HG03558 (cell line): Measurements from ENCODE around the gene SHB.

Experiments
- ATAC-seq: cut with Tn5 transposase; IDR thresholded peaks from one replicate; pipeline ENCODE4 v1.9.1; 2021; ENCODE audit warnings: moderate number of reproducible peaks; ENCODE audit not compliant: unreplicated experiment; ENCODE audit errors: extremely low read depth

The SHB gene

DNA sequence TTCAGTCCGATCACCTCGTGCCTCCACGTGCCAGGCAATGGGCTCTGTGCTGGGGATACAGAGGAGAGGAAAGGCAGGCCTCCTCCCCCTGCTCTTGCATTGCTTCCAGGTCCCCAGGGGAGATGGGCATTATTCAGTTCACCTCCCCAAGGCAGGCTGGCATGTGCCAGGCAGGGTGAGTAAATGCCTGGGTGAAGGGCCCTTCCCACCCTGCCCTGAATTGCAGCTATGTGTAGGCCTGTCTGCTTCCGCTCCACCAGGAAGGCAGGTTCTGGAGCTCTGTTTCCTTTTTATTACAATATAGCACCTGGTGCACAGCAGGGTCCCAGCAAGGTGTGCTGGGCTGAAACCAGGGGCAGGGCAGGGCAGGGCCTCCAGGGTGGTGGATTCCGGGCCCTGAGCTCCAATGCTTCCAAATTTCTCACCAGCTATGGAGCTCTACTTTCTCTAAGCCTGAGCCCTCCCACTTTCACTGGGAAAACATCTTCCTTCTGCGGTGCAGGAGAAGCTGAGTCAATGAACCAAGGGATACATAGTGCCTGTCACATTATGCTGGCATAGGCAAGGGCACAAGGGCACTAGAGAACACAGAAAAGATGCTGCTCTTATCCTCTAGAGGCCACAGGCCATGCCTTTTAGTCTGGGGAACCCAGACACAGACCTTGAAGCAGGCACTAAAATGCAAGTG lies 42.0 kb downstream of the SHB start:
- ATAC-seq = no peak

DNA sequence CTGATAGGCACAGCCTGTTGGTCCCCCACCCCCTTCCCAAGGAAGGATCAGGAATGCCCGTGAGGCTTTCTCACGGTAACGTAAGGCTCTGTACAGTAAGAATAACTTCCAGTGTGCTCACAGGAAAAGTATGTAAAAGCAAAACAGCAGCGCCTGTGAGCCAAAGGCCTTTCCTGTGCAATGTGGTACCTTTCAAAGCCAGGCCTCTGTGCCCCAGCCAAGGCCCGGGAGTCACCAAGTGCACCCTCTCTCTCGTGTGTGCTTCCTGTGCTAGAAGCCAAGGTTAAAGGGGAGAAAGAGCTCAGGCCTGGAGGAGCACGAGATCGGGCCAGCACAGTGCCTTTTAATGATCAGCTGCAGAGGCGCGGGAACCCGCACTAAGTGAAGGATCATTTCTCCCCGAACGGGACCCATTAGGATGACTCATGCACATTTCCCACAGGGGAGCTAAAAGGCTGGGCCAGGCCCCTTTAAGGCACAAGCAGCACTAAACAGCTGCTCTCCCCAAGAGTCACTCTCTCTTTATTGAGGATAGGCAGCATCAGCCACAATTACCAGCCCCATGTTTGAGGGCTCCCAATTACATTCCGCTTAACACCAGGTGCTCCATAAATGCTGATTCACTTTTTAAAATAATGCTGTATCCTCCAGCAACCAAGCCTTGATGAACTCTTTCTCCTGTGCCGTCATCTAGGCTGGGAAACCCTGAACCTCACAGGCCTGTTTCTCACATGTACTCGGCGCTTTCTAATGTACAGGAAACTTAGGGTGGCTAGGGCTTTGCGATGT lies 42.8 kb downstream of the SHB start:
- ATAC-seq = no peak

DNA sequence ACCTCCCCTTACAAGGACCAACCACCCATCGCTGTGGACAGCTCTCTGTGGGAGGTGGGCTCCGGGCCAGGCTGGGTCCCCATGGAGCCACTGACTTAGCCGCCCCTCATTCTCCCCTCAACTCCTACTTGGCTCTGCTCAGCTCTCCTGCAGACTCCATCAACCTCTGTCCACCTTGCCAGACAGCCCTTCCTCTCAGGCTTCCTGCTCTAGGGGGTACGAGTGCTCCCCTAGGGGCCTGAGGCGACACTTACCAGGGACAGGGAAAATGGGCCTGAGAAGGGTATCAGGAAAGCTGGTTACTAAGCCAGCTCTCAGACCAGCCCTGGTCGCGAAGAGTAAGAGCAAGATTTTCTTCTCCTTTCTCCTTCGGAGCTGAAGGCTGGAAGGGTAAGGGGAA lies 43.9 kb downstream of the SHB start:
- ATAC-seq = no peak

DNA sequence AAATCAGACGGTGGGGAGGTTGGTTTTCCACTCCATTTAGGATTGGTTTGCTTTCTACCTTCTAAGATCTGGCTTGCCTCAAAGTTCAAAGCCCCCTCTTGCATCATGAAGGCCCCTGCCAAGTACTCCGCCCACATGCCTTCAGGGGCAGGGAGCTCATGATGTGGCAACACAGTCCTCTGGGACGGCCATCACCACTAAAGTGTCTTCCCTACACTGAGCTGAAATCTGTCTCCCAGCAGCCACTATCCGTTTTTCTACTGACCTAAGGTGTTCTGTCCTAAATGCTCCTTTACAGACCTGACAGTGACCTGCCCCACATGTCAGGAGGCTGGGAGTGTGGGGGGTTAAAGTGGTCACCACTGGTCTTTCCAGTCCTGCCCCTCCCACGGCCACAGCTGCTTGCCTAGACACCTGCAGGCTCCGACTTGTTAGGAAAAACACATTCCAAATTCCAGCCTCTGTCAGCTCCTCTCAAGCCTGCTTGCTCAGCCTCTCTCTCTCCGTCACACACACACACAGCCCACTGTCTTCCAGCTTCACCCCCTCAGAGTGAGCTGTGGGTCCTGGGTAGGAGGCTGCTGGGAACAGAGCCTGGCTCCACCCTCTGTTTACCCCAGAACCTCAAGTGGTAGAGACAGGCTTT lies 44.9 kb downstream of the SHB start:
- no peak for ATAC-seq

DNA sequence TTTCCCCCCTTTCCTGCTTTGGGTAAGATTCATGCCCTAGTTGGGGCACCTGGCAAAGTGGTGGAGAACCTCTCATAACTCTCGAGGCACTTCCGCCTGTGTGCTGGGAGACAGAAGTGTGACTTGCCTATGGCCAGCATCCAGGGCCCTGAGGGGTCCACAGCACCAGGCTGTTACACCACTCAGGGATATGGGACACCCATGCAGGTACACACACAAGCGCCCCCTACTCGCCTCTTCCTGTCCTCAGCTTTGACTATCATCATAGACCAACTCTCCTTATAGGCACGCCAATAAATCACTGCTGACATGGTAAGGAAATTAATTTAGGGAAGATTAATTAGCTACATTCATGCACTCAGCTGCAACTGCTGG lies 45.4 kb downstream of the SHB start:
- ATAC-seq = no peak

DNA sequence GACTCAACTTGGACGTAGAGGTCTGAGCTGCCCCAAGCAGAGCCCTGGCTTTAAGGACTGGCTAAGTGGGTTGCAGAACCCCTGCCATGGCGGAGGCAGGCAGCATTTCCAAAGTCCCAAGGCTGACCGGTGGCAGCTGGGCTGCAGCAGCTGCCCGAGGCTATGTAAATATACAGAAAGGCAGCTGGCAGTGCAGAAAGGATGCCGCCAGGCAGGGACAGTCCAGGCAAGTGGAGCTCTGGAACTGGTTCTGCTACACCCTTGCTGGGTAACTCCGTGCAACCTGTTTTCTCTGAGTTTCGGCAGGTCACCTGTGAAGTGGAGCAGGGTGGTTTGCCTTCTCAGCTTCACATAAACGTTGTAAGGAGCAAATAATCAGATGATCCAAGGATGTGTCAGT lies 46.0 kb downstream of the SHB start:
- no peak for ATAC-seq

DNA sequence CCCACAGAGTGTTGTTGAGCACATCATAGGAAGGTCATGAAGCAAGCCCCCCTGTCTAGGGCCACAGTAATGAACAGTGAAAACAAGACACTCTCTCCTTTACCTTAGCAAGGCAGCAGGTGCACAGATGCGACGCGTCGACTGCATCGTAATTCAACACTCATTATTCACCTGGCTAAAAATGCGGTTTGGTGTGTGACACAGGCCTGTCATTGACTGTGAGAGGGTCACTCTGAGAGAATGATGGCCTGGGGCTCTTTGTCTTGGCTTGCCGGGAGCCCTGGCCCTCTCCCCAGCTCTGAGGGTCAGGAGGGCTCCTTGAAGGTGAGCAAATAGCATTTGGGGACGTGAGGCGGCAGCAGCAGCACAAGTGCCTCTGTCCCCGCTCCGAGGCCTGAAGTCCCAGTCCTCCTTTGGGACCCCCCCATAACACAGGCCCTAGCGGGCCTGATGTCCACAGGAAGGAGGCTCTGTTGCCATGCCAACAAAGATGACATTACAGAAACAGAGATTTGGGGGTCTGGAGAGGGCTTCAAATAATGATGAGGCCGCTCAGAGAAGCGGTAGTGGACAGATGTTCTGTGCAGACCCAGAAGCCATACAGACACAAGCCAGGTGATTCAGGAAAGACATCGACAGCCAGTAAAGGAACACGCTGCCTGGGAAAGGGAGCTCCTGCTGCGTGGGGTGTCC lies 46.7 kb downstream of the SHB start:
- ATAC-seq = no peak

DNA sequence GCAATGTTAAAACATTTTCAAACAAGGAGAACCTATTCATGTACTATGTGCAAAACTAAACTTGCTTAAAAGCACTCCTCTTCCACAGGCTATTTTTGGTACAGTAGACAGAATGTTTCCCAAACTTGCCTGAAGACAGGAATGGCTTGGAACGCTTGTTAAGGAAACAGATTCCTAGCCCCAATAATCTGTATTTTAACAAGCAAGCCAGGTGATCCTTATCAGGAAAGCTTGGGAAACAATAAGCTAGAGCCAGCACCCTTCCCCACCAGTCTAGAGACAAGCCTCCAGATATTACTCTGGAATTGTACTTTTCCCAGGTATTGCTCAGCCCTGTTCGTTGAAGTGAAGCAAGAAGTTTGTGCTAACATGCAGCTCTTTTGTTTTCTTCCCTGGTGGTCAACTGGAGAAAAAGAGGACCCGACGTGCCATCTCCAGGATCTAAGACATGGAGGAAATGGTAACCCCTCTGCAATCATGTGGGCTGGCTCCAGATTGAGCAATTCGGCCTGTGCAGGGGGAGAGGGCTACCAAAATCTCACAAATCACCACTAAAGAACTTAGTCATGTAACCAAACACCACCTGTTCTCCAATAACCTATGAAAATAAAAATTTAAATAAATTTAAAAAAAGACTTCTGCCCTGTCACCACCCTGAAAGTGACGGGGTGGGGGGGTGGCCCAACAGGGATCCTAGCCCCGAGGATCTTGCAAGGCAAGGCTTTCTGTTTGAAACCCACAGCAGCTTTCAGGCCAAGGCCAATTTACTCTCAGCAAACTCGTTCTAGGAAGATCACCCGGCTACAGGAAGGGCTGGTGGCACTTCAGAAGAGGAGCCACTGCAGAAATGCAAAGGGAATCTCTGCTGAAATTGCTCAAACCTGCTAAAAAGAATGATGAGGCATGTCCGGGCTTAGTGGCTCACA lies 48.6 kb downstream of the SHB start:
- ATAC-seq = no peak

DNA sequence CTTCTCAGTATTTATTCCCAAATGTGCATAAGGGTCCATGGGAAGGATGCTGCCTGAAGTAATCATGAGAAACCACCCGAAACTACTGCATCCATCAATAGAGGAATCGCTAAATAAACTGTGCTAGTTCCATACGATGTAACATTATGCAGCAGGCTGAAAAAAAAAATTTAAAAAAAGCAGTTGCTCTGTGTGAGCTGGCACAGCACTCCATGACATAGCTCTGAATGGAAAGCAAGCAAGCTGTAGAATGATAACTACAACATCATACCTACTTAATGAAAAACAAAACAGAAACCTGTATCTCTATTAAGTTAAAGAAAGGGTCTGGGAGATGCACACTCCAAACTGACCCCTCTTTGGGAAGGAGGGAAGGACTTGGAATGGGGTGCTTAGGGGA lies 49.3 kb downstream of the SHB start:
- no peak for ATAC-seq

DNA sequence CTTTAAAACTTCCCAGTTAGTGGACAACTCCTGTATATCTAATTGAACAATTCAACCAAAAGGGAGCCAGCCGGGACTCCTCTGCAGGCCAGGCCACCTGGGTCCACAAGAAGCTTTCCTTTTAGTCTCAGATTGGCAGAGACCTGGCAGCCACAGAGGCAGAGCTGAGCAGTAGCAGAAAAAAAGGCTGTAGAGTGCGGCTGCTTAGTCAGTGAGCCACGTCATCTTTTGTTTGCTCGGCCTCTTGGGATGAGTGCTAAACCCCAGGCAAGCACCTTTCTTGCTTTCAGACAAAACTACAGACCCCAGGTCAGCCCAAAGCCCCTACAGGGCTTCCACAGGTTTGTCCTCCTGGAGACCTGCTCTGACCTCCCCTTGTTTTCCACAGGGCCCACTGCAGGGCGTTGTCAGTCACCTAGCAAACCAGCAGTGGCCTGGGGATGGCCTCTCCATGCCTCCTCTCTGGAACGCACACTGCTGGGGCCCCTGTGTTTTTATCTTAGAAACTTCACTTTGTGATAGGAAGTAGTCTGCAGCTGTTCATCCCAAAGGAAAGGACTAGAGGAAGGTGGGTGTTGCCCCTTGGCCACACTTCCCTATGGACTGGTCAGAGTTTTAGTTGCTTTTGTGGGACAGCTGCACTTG lies 49.9 kb downstream of the SHB start:
- no peak for ATAC-seq

DNA sequence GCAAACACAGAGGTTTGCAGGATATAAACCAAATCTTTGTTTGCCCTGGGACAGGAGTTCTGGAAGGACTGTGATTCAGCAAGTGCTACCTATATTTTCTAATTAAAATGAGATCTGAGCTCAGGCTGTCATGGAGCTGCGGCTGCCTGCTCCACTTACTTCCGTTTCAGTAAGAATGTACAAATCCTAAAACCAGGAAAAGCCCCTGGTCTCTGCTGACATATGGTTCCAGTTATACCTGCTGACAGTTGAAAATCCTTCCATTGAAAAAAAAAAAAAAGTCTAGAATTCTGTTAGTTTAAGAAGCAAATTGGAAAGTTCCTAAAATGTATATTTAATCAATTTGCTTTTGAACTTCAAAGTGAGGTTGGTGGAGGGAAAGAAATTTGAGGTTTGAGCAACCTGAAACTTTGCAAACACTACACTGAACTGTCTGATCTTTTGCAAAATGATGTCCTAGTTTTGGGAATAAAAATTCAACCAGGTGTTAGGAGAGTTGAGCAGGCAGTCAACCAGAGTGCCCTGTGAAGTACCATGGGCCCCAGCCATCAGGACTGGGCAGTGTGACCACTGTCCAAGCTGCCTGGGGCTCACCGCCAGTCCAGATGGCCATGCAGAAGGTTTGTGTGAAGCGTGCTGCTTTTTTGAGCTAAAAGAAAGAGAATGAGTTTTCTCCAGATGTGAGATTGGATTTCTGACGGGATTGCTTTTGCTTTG lies 50.6 kb downstream of the SHB start:
- no peak for ATAC-seq

DNA sequence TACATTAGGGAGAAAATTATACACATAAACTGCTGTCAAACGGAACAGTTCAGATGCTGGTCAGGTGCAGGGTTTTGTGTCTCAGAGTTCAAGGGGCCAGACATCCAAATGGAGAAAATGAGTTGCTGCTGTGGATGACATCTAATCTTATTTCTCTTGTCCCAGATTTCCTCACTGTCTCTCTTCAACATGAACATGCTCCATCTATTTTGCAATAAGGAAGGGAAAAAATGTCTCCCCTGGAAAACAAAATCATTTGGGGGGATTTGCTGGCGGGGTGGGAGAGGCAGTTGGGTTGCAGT lies 51.2 kb downstream of the SHB start:
- ATAC-seq = no peak

DNA sequence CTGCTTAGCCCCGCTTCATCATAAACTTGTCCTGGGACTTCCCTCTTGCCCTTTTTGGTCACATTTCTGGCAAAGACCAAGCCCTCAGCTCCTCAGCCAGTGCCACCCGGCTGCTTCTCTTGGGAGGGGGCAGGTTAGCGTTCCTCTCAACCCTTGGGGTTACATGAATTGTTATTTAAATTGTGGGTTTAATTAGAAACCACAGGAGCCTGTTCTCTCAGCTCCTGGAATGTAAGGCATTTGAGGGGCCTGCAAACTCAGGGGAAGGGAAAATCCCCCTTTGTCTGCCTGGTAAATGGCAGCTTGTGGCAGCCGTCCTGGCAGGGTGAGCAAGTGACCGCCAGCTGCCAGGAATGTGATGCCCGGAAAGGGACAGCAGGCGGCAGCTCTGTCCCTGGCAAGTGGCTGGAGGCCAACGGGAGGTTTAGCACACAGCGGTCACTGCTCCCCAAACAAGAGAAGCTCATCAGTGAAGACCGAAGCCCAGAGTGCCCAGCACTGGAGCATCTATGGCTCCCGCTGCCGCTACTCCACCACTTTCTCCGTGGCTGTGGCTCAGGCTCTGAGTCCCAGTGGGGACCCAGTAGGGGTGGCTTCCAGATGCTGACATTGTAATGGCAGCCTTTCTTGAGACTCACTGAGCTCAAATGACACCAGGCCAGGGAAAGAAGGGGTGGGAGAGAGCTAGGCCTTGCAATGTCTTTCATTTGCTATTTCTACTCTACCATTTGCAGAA lies 51.7 kb downstream of the SHB start:
- ATAC-seq = no peak

DNA sequence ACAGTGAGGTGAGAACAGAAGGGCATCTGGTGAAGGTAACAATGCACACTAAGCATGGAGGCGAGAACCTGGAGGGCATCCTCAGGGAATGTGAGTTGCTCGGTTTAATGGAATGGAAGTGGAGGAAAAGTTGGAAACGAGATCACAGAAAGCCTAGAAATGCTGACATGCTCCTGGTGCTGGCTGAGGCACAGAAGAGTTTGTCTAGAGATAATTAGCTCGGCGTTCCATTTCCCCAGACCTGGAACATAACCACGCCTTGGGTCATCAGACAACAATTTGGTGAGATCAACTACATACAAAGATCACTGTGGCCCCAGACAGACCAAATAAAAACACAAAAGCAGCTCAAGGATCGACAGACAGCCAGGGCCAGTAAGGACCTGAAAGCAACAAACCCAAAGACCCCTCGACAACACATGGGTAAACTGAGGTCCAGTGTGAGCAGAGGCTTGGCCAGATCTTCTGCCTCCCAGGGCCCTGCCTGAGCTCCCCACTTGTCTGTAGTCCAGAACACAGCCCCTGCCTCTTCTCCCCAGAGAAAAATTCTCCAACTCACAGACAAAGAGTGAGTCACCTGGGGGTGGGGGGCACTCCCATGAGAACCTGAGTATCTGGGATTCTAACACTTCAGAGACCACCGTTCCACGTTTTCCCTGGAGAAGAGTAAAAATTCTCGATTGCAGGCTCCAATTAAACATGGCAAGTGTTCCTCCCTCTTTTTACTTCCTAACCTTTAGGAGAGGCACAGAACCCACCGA lies 52.5 kb downstream of the SHB start:
- no peak for ATAC-seq

DNA sequence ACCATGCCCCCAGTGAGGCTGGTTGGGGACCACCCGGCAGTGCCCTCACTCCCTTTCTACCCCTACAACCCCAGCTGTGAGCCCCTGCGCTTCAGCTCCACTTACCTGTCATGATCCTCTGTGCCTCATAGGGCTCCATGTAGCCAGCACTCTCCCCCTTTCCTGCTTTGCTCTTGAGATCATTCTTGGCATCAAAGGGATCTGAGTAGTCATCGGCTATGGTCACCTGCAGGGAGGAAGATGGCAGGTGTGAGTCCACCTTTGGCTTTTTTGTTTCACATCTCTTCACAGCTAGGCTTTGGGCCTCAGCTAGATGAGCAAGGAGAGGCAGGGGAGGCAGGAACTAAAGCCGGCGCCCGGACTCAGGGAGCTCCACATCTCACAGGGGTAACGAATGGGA lies 53.1 kb downstream of the SHB start:
- ATAC-seq = no peak

DNA sequence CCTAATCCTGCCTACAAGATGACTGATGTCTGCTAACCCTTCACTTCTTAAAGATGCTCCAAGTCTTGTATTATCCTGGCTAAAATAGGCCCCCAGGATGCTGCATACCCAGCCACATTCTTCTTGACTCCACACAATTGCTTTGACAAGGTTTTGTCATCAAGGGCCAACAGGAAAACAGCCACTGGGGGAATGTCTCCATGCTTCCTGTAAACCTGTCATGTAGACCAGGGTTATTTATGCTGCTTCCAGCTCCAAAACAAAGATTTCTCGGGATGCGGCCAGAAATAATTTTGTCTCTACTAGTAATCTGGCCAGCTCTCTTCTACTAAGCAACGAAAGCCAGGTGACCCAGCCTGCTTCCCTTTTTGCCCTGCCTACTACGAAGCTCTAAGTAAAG lies 53.8 kb downstream of the SHB start:
- ATAC-seq = no peak

DNA sequence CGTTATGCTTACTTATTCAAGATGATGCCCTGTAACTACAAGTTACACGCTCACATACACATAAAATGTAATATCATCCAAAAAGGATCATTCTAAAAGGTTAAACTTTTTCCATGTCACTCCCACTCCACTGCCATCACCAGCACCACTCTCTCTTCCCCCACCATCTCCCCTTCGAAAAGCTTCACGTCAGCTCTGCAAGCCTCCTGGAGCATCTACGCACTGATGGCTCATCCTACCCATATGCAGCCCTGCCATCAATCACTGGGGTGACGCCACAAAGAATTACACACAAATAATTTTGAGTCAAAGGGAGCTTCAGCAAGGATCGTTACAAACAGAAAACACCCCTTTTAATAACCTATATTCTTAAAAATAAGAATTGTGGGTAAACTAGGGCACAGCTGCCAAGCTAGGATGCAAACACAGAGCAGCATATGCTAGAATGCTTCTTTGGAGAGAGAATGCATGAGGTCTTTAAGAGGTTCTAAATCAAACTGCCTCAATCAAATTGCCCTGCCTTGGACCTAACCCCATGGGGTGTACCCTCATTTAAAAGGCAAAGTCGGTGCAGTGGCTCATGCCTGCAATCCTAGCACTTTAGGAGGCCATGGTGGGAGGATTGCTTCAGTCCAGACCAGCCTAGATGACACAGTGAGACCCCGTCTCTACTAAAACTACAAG lies 56.1 kb downstream of the SHB start:
- no peak for ATAC-seq
